Common myeloid progenitor, CD34-positive (primary cell): Measurements from ENCODE around the gene NUAK2.

ENCODE experiments used
- CTCF ChIA-PET: fragments of 350-600 bp; sonication (Branson Sonifier 250); formaldehyde crosslinking; loops from one replicate; lab custom pipeline; 2021; ENCODE audit warnings: antibody characterized with exemption; lab: Charles Lee
- POLR2A ChIA-PET: fragments of 350-600 bp; sonication (Branson Sonifier 250); formaldehyde crosslinking; loops from one replicate; lab custom pipeline; 2021; ENCODE audit warnings: antibody characterized with exemption; lab: Charles Lee
- DNase-seq, 3 donors: peaks; one replicate each; pipeline versions ENCODE4 v3.0.0 to v3.0.0-alpha.2; 2013
- H3K27ac ChIP-seq, 2 experiments: 1 replicate in 1 of 2; 2 replicates in 1 of 2; pipeline ENCODE4 v1.7.0; 2013; ENCODE audit warnings: inconsistent platforms in 2 of 2, low read length in 2 of 2, mild to moderate bottlenecking in 2 of 2, low read depth in 1 of 2, moderate library complexity in 1 of 2; ENCODE audit not compliant: severe bottlenecking in 2 of 2, insufficient read depth in 1 of 2, poor library complexity in 1 of 2
- H3K27me3 ChIP-seq, 5 experiments: replicated peaks in 2 of 5; 1 replicate in 3 of 5; 2 replicates in 2 of 5; pipeline versions ENCODE4 v1.6.1 to v1.7.0; 2013; ENCODE audit warnings: low read length in 4 of 5, mild to moderate bottlenecking in 2 of 5, moderate library complexity in 2 of 5, inconsistent platforms in 1 of 5; ENCODE audit not compliant: insufficient read depth in 5 of 5, control insufficient read depth in 4 of 5
- H3K36me3 ChIP-seq, 4 experiments: 1 replicate in 2 of 4; 2 replicates in 2 of 4; pipeline versions ENCODE4 v1.6.1 to v1.7.0; 2013; ENCODE audit warnings: low read length in 3 of 4, control low read depth in 1 of 4, mild to moderate bottlenecking in 1 of 4; ENCODE audit not compliant: control insufficient read depth in 4 of 4, insufficient read depth in 4 of 4
- H3K4me1 ChIP-seq, 4 experiments: 1 replicate in 3 of 4; 2 replicates in 1 of 4; pipeline versions ENCODE4 v1.6.1 to v1.7.1; 2013; ENCODE audit warnings: low read length in 3 of 4, mild to moderate bottlenecking in 3 of 4, control low read depth in 1 of 4, inconsistent platforms in 1 of 4, moderate library complexity in 1 of 4; ENCODE audit not compliant: control insufficient read depth in 4 of 4, insufficient read depth in 4 of 4; ENCODE audit errors: control extremely low read depth in 1 of 4
- H3K4me3 ChIP-seq, 7 experiments: 1 replicate in 4 of 7; 2 replicates in 3 of 7; pipeline versions ENCODE4 v1.5.1 to v1.7.0; 2013; ENCODE audit warnings: mild to moderate bottlenecking in 7 of 7, low read length in 6 of 7, moderate library complexity in 6 of 7, inconsistent platforms in 2 of 7, low read depth in 2 of 7, control low read depth in 1 of 7; ENCODE audit not compliant: insufficient read depth in 4 of 7, control insufficient read depth in 1 of 7; ENCODE audit errors: extremely low read depth in 1 of 7
- H3K9me3 ChIP-seq, 5 experiments: 1 replicate in 4 of 5; 2 replicates in 1 of 5; pipeline versions ENCODE4 v1.6.1 to v1.7.1; 2013; ENCODE audit warnings: low read length in 4 of 5, mild to moderate bottlenecking in 2 of 5, inconsistent platforms in 1 of 5, low read depth in 1 of 5, moderate library complexity in 1 of 5; ENCODE audit not compliant: control insufficient read depth in 4 of 5, insufficient read depth in 2 of 5; ENCODE audit errors: control extremely low read depth in 1 of 5
- WGBS: methylation state at CpG from one replicate; pipeline ENCODE4 v1.1.5; 2013; ENCODE audit not compliant: insufficient coverage; 5-methylcytosine and 5-hydroxymethylcytosine counted together

Gene NUAK2

DNA sequence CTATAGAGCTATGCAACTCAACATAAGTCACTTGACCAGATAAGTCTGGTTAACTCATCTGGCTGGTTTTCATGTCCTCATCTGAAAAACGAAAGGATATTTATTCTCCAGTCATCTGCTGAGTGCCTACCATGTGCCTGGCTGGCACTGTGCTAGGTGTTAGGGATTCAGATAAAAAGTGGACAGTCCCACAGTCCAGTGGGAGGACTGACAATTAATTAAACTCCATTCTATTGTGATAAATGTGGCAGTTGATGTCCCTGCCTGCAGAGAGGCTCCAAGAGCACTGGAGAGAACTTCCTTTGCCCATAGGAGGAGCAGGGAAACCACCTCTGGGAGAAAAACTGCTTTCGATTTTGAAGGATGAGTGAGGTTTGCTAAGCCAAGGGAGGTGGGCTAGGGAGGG, 5.4 kb downstream of the NUAK2 start:
- Histone ChIP-seq H3K4me3 (no peak overlapping the region), H3K27ac (no peak overlapping the region), H3K27me3 (peaks cover 0 to 12% (median 0%) of the 10 kb centered on the region in 5 experiments), H3K4me1 (peaks cover 27 to 77% (median 50%) of the 10 kb centered on the region in 4 experiments), H3K36me3 (peaks cover 0 to under 1% (median under 1%) of the 10 kb centered on the region in 4 experiments), H3K9me3 (no peaks in the 10 kb centered on the region)
- ChIA-PET CTCF (interaction anchor here (1.0 to 28.5 kb wide), 4 partner anchors 10 to 44 kb away, joined by 3 to 1168 read pairs (median 26); no protein-coding TSS in a partner anchor), POLR2A (no interaction called here)
- peak in 2 of 3 donors; percentile 38 to 39 for DNase-seq
- WGBS = 39% methylated on average over 2 of the region's 2 CpGs

DNA sequence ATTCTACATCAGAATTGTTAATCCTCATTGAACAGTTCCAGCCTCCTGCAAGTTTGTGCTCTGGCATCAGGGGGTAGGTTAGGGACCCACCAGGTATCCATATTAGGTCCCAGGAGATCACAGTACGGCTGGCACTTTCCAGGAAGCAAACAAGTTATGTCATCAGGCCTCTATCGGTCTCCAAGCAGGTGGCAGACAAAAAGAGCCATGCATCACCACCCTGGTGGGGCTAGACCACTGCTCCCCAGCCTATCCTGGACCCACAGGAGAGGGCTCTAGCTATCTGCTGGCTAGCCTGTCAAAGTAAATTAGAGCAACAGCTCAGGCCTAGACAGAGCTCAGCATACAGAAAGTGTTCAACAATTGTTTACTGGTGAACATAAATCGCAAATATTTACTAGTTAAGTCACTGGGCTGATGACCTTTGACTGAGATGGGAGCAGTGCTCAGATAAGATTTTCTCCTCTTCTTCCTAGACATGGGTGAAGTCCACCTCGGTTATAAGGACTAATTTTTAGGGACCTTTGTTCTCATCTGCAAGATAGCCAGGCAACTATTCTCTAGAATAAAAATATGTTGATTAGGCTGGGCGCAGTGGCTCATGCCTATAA, 6.4 kb downstream of the NUAK2 start:
- no peak for DNase-seq
- H3K4me1 ChIP-seq = peaks cover 19 to 69% (median 42%) of the 10 kb centered on the region in 4 experiments
- no peak overlapping the region for H3K4me3 ChIP-seq
- H3K36me3 ChIP-seq = peaks cover 0 to 9% (median 1%) of the 10 kb centered on the region in 4 experiments
- H3K9me3 ChIP-seq = no peaks in the 10 kb centered on the region
- peaks cover 0 to 6% (median 0%) of the 10 kb centered on the region in 5 experiments for H3K27me3 ChIP-seq
- H3K27ac ChIP-seq = no peak overlapping the region
- WGBS = 79% methylated on average over 2 of the region's 5 CpGs
- ChIA-PET CTCF (interaction anchor here (0.7 to 28.5 kb wide), 5 partner anchors 11 to 43 kb away, joined by 3 to 1168 read pairs (median 3); no protein-coding TSS in a partner anchor), POLR2A (interaction anchor here (2.1 kb wide), 1 partner anchor 27 kb away, joined by 5 read pairs; no protein-coding TSS in a partner anchor)

DNA sequence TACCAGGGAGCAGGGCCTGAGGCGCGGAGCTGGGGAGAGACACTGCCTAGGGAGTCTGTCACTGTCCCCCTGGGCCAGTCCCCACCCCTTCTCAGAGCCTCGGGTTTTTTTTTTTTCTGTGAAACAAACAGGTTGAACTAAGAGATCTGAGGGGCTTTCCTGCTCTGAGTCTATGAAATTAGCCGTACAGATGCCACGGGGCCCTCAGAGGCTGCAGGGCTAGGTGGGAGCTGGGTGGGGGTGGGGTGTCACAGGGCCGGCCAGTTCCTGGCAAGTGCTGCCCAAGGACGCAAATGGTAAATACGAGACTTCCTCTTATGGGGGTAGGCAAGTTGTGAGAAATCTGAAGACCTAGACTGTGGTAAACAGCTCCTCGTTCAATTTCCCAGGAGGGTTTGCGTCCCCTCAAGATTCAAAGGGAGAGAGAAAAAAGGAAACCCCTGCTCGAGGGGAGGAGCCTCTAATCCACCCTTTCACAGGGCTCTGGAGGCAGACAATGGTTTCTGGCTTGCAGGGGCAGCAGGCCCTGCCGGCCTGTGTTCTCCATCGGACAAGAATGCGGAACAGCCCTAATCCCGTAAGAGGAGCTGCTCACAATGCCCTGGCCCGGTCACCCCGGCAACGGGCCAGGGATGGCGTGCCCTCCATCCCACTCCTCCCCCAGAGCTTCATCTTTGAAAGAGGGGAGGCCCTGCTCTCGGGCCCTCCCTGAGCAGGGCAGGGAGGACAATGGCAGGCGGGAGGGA, 7.8 kb downstream of the NUAK2 start:
- WGBS = 14% methylated on average over 14 of the region's 21 CpGs
- H3K4me1 ChIP-seq = peaks cover 12 to 55% (median 32%) of the 10 kb centered on the region in 4 experiments
- DNase-seq = peak; percentile 62 to 90 (median 87)
- H3K27me3 ChIP-seq = peaks cover 0 to 2% (median 0%) of the 10 kb centered on the region in 5 experiments
- ChIA-PET CTCF (interaction anchor here (0.8 to 28.5 kb wide), 8 partner anchors 9 to 68 kb away, joined by 3 to 1168 read pairs (median 4); no protein-coding TSS in a partner anchor), POLR2A (interaction anchor here (0.6 to 2.1 kb wide), 3 partner anchors 10 to 629 kb away, joined by 3 to 5 read pairs (median 3); no protein-coding TSS in a partner anchor)
- peaks cover 0 to 12% (median 5%) of the 10 kb centered on the region in 4 experiments for H3K36me3 ChIP-seq
- H3K9me3 ChIP-seq = no peaks in the 10 kb centered on the region
- H3K27ac ChIP-seq = peak overlapping the region; percentile 52 to 73
- peak overlapping the region in 4 of 7 experiments; percentile 11 to 64 (median 58) for H3K4me3 ChIP-seq

DNA sequence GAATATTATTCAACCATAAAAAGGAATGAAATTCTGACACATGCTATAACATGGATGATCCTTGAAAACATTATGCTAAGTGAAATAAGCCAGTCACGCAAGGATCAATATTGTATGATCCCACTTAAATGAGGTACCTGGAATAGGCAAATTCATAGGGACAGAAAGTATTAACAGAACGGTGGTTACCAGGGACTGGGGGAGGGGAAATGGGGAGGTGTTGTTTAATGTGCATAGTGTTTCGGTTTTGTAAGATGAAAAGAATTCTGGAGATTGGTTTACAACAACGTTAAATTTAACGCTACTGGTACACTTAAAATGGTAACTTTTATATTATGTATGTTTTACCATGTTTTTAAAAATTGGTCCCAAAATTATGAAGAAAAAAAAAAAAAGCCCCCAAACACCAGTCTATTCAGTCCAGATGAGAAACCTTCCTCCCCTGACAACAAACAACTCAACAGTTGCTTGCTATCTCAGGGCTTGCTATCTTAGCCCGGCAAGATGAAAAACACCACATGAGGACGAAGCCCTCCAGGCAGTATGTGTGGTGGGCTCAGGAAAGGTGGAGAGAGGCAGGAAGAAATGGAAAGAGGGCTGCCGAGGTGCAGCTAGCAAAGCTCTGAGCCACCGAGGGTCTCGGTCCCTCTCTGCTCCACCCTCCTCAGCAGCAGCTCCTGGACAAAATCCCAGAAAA, 8.5 kb downstream of the NUAK2 start:
- CTCF ChIA-PET = interaction anchor here (0.8 to 28.5 kb wide), 9 partner anchors 10 to 69 kb away, joined by 3 to 1168 read pairs (median 5); no protein-coding TSS in a partner anchor
- H3K36me3 ChIP-seq = peaks cover 0 to 18% (median 6%) of the 10 kb centered on the region in 4 experiments
- DNase-seq = no peak
- 61% methylated on average over 6 of the region's 10 CpGs for WGBS
- H3K9me3 ChIP-seq = no peaks in the 10 kb centered on the region
- H3K27ac ChIP-seq = peak overlapping the region; percentile 52 to 73
- peaks cover 11 to 48% (median 29%) of the 10 kb centered on the region in 4 experiments for H3K4me1 ChIP-seq
- peaks cover 0 to 5% (median 0%) of the 10 kb centered on the region in 5 experiments for H3K27me3 ChIP-seq
- POLR2A ChIA-PET = interaction anchor here (0.6 to 2.1 kb wide), 2 partner anchors 9 to 25 kb away, joined by 3 to 5 read pairs; no protein-coding TSS in a partner anchor
- peak overlapping the region in 4 of 7 experiments; percentile 11 to 64 (median 58) for H3K4me3 ChIP-seq

DNA sequence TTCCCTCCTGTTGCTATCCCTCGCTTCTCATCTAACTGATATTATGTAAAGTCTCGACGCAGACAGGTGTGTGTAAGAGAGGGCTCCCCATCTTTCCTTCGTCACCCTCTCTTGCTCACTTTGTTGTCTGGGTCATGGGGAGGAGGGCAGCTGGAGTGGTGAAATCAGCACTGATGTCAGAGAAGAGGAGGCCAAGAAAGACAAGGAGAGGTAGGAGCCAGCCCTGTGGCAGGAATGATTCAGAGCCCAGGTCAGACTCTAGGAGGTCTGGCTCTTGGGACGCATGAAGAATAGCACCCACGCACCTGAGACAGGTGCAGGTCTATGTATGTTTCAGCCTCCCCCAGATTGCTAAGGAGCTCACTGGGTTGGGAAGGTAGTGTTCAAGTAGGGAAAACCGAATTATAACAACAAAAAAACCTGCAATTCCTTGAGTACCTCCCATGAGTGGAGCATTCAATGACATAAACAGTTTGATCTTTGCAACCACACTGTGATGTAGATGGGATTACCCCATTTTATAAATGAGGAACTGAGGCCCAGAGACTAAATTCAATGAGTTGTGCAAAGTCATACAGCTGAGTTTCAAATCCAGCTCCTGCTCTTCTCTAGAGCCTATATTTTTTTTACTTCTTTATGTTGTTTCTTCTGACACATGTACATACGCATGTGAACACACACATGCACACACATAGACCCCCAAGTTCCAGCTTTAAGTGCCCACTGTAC, 10.4 kb downstream of the NUAK2 start:
- Histone ChIP-seq H3K9me3 (no peaks in the 10 kb centered on the region), H3K36me3 (peaks cover 0 to 30% (median 8%) of the 10 kb centered on the region in 4 experiments), H3K27me3 (peaks cover 0 to 10% (median 0%) of the 10 kb centered on the region in 5 experiments), H3K27ac (no peak overlapping the region), H3K4me1 (peaks cover 11 to 29% (median 20%) of the 10 kb centered on the region in 4 experiments), H3K4me3 (no peak overlapping the region)
- peak in 2 of 3 donors; percentile 36 to 38 for DNase-seq
- POLR2A ChIA-PET = no interaction called here
- WGBS = 100% methylated on average over 1 of the region's 8 CpGs
- CTCF ChIA-PET = interaction anchor here (0.8 to 6.7 kb wide), 8 partner anchors 8 to 36 kb away, joined by 3 to 48 read pairs (median 3); no protein-coding TSS in a partner anchor

DNA sequence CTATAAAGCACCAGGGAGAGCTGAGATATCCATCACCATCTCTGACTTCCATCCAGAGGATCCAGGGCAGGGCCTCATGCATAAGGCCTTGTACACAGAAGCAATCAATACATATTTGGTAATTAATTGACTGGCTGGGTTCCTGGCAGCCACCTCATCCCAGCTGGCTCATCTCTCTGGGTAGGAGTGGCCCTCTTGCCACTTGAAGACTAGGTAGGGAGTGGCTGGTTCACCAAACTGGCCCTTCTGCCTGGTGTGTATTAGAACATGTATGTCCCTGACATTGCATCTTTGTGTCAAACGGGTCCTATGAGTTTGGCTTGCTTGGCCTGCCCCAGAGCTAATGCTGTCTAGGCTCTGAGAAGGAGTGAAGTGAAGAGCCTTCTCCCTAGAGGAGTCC, 11.8 kb downstream of the NUAK2 start:
- H3K36me3 ChIP-seq = peaks cover 0 to 39% (median 8%) of the 10 kb centered on the region in 4 experiments
- H3K4me1 ChIP-seq = peaks cover 7 to 22% (median 17%) of the 10 kb centered on the region in 4 experiments
- ChIA-PET CTCF (interaction anchor here (0.9 to 6.7 kb wide), 3 partner anchors 9 to 16 kb away, joined by 3 to 48 read pairs (median 5); partner anchors contain the start of gene NUAK2), POLR2A (no interaction called here)
- peaks cover 0 to 10% (median 0%) of the 10 kb centered on the region in 5 experiments for H3K27me3 ChIP-seq
- 90% methylated on average over 1 of the region's 1 CpG for WGBS
- H3K4me3 ChIP-seq = no peak overlapping the region
- no peaks in the 10 kb centered on the region for H3K9me3 ChIP-seq
- H3K27ac ChIP-seq = no peak overlapping the region
- DNase-seq = no peak
